NCI-H774 (cell line): ENCODE measurements around the gene CDC42BPB.

Experiments used
- DNase-seq: peaks from one replicate; lab custom pipeline; 2025; lab: John Stamatoyannopoulos, UW

Gene CDC42BPB

DNA sequence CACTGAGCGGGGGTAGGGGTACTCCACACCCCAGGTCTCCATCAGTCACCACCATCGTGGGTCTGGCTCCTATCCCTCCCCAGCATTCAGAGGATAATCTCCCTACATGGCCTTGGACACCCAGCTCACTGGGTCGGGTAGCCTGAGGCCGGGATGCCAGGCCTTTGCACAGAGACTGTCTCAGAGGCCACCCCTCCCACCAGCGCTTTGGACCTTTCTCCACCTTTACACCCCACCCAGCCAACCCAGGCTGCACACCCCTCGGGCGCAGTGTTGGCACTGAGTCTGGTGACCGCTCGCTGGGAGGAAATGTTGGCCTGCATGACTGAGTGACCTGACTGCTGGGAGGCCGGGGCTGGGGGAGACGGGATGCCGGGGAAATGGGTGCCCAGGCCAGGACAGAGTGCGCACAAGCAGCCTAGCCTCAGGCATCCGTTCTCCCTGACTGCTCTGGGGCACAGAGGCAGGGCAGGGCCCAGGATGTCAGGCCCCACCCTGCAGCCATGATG is 16.1 kb upstream of the CDC42BPB start:
- no peak for DNase-seq

DNA sequence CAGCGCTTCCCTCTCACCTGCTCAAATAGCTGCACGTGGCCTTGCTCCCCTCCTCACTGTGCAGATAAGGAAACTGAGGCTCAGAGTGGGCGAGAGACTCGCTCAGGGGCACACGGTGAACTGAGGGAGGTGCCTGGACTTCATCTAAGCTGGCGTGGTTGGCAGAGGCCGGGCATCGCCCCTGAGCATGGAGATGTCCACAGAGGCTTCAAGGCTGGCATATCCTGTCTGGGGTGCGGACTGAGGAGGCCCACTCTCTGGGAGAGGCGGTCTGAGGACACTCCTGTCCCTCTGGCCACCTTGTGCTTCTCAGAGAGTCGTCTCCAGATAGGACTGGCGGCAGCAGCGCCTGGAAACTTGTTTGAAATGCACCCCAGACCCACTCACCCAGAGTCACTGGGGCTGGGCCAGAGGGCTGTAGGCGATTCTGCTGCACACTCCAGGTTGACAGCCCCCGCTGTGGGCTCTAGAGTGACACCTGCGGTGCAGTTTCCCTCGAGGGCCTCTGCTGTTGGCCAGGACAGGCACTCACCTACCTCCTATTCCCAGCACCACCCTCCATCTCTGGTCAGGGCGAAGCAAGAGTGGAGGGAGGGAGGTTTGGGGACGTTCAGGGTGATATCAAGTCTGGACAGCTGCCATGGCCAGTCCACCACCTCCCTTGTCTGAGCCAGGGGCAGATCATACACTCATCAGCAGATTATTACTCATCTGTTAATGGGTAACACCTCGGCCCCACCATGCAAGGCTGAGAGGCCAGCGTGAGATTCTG is 15.4 kb upstream of the CDC42BPB start:
- DNase-seq = no peak

- no peak for DNase-seq
Measured at GRCh38 chr14:103071544-103072251, 14.3 kb upstream of the CDC42BPB start.

GRCh38 chr14:103070971-103071542 is 13.7 kb upstream of the CDC42BPB start:
- DNase-seq = no peak

DNA sequence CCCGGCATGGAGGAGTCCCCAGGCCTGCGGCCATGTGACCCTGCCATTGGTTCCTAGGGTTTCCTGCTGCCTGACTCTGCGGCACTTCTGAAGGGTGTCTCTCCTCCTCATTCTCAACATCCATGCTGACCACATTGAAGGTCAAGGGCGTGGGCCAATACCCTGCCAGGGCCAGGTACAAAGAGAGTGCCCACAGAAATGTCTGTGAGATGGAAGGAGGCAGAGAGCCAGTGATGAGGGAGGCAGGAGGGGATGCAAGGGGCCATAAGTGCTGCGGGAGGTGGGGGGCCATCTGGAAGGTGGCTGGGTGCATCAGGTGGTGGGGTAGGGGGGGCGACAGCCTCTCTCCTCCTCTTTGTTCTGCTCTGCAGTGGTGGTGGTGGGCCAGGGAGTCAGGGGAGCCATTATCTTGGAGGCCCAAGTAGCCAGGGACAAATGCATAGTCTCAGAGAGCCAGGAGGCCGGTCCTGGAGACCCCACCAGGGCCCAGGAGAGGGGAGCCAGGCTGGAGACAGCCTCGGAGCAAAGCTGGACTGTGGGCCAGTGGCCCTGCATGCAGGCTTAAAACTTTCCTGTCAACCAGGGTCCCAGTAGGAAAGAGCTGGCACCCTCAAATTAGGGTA is 13.0 kb upstream of the CDC42BPB start:
- DNase-seq = no peak

- no peak for DNase-seq
Measured at GRCh38 chr14:103068351-103069073, 11.2 kb upstream of the CDC42BPB start.

DNA sequence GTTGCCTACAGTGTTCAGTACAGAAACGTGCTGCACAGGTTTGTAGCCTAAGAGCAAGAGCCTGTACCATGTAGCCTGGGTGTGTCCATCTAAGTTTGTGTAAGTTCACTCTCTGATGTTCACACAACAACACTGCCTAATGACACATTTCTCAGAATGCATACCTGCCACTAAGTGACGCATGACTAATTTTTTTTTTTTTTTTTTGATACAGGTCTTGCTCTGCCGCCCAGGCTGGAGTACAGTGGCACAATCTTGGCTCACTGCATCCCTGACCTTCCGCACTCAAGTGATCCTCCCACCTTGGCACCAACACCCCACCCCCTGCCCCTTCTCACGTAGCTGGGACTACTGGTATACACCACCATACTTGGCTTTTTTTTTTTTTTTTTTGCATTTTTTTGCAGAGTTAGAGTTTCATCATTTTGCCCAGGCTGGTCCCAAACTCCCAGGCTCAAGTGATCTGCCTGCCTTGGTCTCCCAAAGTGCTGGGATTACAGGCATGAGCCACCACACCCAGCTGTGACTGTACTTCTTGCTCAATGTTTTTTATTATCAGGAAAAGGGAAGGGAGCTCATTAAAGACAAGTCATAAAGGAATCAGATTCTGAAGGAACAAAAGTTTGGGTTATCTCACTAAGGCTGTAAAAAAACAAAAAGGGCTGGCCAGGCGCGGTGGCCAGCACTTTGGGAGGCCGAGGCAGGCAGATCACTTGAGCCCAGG is 10.0 kb upstream of the CDC42BPB start:
- no peak for DNase-seq

- no peak for DNase-seq
Measured at GRCh38 chr14:103066399-103066798, 9.1 kb upstream of the CDC42BPB start.

- no peak for DNase-seq
Measured at GRCh38 chr14:103065861-103066260, 8.5 kb upstream of the CDC42BPB start.

GRCh38 chr14:103064978-103065377 is 7.6 kb upstream of the CDC42BPB start:
- no peak for DNase-seq

DNA sequence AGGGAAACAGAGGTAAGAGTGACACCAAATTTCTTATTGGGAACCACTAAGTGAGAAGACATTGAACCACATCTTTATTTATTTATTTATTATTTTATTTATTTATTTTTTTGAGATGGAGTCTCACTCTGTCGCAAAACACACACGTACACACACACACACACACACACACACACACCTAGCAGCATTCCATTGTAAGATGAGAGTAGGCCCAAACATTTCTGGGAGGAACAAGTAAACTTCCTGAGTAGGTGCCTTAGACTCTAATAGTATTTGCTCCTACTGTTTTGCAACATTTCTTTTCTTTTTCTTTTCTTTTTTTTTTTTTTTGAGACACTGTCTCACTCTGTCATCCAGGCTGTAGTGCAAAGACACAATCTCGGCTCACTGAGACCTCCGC is 7.1 kb upstream of the CDC42BPB start:
- DNase-seq = no peak

DNA sequence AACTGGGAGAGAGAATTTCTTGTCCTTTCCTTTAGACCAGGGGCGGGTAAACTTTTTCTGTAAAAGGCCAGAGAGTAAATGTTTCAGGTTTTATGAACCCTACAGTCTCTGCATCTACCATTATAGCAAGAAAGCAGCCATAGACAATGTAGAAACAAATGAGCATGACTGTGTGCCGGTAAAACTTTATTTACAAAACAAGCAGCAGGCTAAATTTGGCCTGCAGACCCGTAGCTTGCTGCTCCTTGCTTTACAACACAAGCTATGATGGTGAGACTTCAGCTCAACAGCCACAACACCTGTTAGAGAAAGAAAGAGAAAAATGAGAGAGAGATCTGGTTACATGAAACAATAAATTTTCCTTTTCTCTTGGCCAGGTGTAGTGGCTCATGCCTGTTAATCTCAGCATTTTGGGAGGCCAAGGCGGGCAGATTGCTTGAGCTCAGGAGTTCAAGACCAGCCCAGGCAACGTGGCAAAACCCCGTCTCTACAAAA is 4.2 kb upstream of the CDC42BPB start:
- no peak for DNase-seq

DNA sequence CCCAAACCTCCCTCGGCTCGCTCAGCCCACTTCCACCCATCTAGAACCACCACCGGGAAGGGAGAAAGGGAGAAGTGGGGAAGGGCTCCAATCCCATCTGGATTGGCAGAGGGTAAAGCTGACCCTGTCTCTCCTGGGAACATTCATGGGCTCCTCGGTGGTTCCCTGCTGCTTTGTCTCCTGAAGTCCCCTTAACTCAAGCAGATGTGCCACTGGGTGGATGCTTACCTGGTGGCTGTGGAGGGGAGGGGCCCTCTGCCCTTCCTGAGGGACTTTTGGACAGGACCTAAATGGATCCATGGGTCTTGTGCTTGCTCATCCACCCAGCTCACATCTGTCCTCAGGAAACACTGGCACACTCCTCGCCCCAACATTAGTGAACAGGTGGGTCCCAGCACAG is 2.2 kb upstream of the CDC42BPB start:
- no peak for DNase-seq

- no peak for DNase-seq
Measured at GRCh38 chr14:103058164-103059055, 1.1 kb upstream of the CDC42BPB start.

- DNase-seq = no peak
Measured at GRCh38 chr14:103057028-103057371, 349 bp downstream of the CDC42BPB start.

- DNase-seq = no peak
Measured at GRCh38 chr14:103056322-103057027, 874 bp downstream of the CDC42BPB start.

DNA sequence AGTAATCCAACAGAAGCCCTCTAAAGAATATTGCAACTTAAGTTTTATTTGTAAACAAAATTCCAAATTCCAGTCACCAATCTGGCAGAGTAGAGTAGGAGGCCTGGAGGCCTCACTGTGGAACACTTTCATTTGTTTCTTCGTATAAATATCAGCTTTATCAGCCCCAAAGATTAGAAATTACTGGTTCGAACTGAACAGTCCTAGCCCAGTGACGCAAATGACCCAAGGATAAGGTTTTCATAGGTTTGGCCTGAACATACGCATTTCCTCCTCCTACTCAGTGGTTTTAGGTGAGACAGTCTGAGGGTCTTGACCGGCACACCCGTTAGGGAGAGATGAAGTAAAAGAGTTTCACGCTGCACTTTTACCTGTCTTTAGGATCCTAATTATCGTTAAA is 1.7 kb downstream of the CDC42BPB start:
- DNase-seq = no peak

GRCh38 chr14:103052407-103052806 is 4.9 kb downstream of the CDC42BPB start:
- DNase-seq = no peak

DNA sequence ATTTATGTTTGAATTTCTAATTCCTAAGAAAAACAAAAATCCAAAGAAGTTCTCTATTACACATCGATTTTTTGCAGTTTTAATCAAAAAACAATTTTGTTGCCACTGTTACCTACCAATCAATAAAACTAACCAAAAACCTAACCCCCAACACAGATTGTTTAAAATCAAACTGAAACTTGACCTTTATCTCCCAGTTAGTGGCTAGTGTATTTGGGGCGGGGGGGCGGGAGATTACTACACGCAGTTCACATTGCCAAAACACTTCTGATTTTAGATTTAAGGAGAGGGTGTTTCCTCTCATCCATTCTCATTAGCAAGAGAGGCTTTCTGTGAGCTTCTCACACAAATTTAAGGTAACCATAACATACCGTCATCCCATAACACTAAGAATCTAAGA is 6.4 kb downstream of the CDC42BPB start:
- DNase-seq = no peak
